Neural cell (in vitro differentiated cells): ENCODE results near the gene NOS1AP. TPM values are rescaled to one million over a fixed set of nuclear protein-coding genes. Genes with fewer than 3 reads are reported as not detected.
"Not testable (repeated sequence)": the region's sequence is repeated elsewhere in the genome, so short reads cannot be mapped to it uniquely, and the experiment has no call there.

ENCODE experiments used
- H2AFZ ChIP-seq: fragments of 200-600, 300-800 bp; sonication (generic), shearing (Covaris generic); 2 replicates; pipeline ENCODE4 v1.6.0; 2014; ENCODE audit warnings: low read depth, mild to moderate bottlenecking, antibody characterized with exemption, low read length, moderate library complexity
- H3F3A ChIP-seq: fragments of 200-600 bp; shearing (Covaris generic); 2 replicates; pipeline ENCODE4 v1.6.1; 2016; ENCODE audit warnings: mild to moderate bottlenecking, moderate library complexity, mixed read lengths, antibody characterized with exemption, low read length; ENCODE audit not compliant: insufficient read depth, poor library complexity, severe bottlenecking
- H3K27ac ChIP-seq: fragments of 200-600, 300-800 bp; sonication (generic), shearing (Covaris generic); 2 replicates; pipeline ENCODE4 v1.5.1; 2014; ENCODE audit warnings: mild to moderate bottlenecking, low read length, moderate library complexity
- H3K27me3 ChIP-seq: fragments of 300-800, 200-600 bp; sonication (generic), shearing (Covaris generic); 2 replicates; pipeline ENCODE4 v1.6.0; 2014; ENCODE audit warnings: mild to moderate bottlenecking, low read depth, low read length, moderate library complexity; ENCODE audit not compliant: insufficient read depth
- H3K36me3 ChIP-seq: fragments of 300-800, 200-600 bp; sonication (generic), shearing (Covaris generic); 2 replicates; pipeline ENCODE4 v1.5.1; 2014; ENCODE audit warnings: mild to moderate bottlenecking, antibody characterized with exemption, low read length, moderate library complexity; ENCODE audit not compliant: insufficient read depth
- H3K4me2 ChIP-seq: fragments of 300-800, 200-600 bp; sonication (generic), shearing (Covaris generic); 2 replicates; pipeline ENCODE4 v1.6.0; 2014; ENCODE audit warnings: mild to moderate bottlenecking, low read length
- H3K4me3 ChIP-seq: fragments of 300-800, 200-600 bp; sonication (generic), shearing (Covaris generic); 2 replicates; pipeline ENCODE4 v1.5.1; 2014; ENCODE audit warnings: mild to moderate bottlenecking, low read length, moderate library complexity
- H3K79me2 ChIP-seq: fragments of 200-600 bp; shearing (Covaris generic); replicated peaks from 2 replicates; pipeline ENCODE4 v1.6.0; 2014; ENCODE audit warnings: mild to moderate bottlenecking, low read length, moderate library complexity; ENCODE audit not compliant: insufficient read depth
- H3K9ac ChIP-seq: fragments of 300-800, 200-600 bp; sonication (generic), shearing (Covaris generic); 2 replicates; pipeline ENCODE4 v1.6.1; 2016; ENCODE audit warnings: mild to moderate bottlenecking, low read length, mixed read lengths
- H3K9me2 ChIP-seq: fragments of 200-600 bp; shearing (Covaris generic); 2 replicates; pipeline ENCODE4 v1.6.1; 2016; ENCODE audit warnings: mild to moderate bottlenecking, low read length, mixed read lengths; ENCODE audit not compliant: insufficient read depth
- H3K9me3 ChIP-seq: fragments of 200-600, 300-800 bp; sonication (generic), shearing (Covaris generic); 2 replicates; pipeline ENCODE4 v1.6.1; 2016; ENCODE audit warnings: mild to moderate bottlenecking, mixed run types, low read length, moderate library complexity, mixed read lengths
- H4K20me1 ChIP-seq: fragments of 200-600 bp; shearing (Covaris generic); 2 replicates; pipeline ENCODE4 v1.6.1; 2016; ENCODE audit warnings: mild to moderate bottlenecking, mixed run types; ENCODE audit not compliant: insufficient read depth
- EP300 ChIP-seq: fragments of 450-650 bp; conservative IDR thresholded peaks from 2 replicates; pipeline ENCODE4 v1.6.1; 2014; ENCODE audit warnings: antibody characterized with exemption, mild to moderate bottlenecking, moderate library complexity; ENCODE audit not compliant: poor library complexity, severe bottlenecking
- EZH2 ChIP-seq: fragments of 200-600, 300-800 bp; shearing (Covaris generic), sonication (generic); IDR thresholded peaks from 2 replicates; pipeline ENCODE4 v1.6.1; 2014; ENCODE audit warnings: antibody characterized with exemption, low read length, borderline replicate concordance, mild to moderate bottlenecking; ENCODE audit not compliant: insufficient read depth, poor library complexity, severe bottlenecking
- MXI1 ChIP-seq: fragments of 450-650 bp; conservative IDR thresholded peaks from 2 replicates; pipeline ENCODE4 v1.6.1; 2014; ENCODE audit warnings: antibody characterized with exemption, mild to moderate bottlenecking; ENCODE audit not compliant: poor library complexity, severe bottlenecking
- POLR2AphosphoS5 ChIP-seq: IDR thresholded peaks from 2 replicates; pipeline ENCODE4 v1.6.1; 2012
- RAD21 ChIP-seq: fragments of 450-650 bp; conservative IDR thresholded peaks from 2 replicates; pipeline ENCODE4 v1.6.1; 2014; ENCODE audit warnings: antibody characterized with exemption, mild to moderate bottlenecking, moderate library complexity
- REST ChIP-seq: IDR thresholded peaks from 2 replicates; pipeline ENCODE4 v1.6.1; 2012; ENCODE audit warnings: borderline replicate concordance
- SMC3 ChIP-seq: fragments of 450-650 bp; conservative IDR thresholded peaks from 2 replicates; pipeline ENCODE4 v1.6.1; 2014; ENCODE audit warnings: antibody characterized with exemption, mild to moderate bottlenecking, moderate library complexity; ENCODE audit not compliant: poor library complexity
- TAF1 ChIP-seq: IDR thresholded peaks from 2 replicates; pipeline ENCODE4 v1.6.1; 2012; ENCODE audit warnings: low read depth
- polyA plus RNA-seq: library from polyadenylated mRNA; depleted of rRNA; stranded (reverse); fragments of >200 nt; gene quantifications from 2 replicates; pipeline ENCODE4 v1.2.3, GENCODE V29; 2014
- TF ChIP-seq, protein P1 (sequence below): fragments of 450-650 bp; IDR thresholded peaks from 2 replicates; pipeline ENCODE4 v1.5.1; 2014; ENCODE audit warnings: antibody characterized with exemption, mild to moderate bottlenecking, moderate library complexity; ENCODE audit not compliant: poor library complexity, severe bottlenecking

The NOS1AP gene
- polyA plus RNA-seq, 1 donor from 2014 or later, result 5.3 TPM

- Histone ChIP-seq H3K4me3 (no peak overlapping the region), H2AFZ (no peak overlapping the region), H3K27me3 (no peaks in the 10 kb centered on the region), H3K36me3 (no peaks in the 10 kb centered on the region), H3K4me2 (no peak overlapping the region), H4K20me1 (no peaks in the 10 kb centered on the region), H3F3A (no peaks in the 10 kb centered on the region), H3K27ac (no peak overlapping the region), H3K9me2 (no peaks in the 10 kb centered on the region), H3K9me3 (no peaks in the 10 kb centered on the region), H3K9ac (no peak overlapping the region), H3K79me2 (no peaks in the 10 kb centered on the region)
- TF ChIP-seq TAF1 (no peak), SMC3 (no peak), REST (no peak), EP300 (no peak), EZH2 (no peak), RAD21 (no peak), MXI1 (no peak), POLR2AphosphoS5 (no peak)
- TF ChIP-seq, protein P1, sequence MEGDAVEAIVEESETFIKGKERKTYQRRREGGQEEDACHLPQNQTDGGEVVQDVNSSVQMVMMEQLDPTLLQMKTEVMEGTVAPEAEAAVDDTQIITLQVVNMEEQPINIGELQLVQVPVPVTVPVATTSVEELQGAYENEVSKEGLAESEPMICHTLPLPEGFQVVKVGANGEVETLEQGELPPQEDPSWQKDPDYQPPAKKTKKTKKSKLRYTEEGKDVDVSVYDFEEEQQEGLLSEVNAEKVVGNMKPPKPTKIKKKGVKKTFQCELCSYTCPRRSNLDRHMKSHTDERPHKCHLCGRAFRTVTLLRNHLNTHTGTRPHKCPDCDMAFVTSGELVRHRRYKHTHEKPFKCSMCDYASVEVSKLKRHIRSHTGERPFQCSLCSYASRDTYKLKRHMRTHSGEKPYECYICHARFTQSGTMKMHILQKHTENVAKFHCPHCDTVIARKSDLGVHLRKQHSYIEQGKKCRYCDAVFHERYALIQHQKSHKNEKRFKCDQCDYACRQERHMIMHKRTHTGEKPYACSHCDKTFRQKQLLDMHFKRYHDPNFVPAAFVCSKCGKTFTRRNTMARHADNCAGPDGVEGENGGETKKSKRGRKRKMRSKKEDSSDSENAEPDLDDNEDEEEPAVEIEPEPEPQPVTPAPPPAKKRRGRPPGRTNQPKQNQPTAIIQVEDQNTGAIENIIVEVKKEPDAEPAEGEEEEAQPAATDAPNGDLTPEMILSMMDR, result no peak
Measured at GRCh38 chr1:162046921-162047320, 22.6 kb upstream of the NOS1AP start.

- not testable (repeated sequence) for H3K27ac ChIP-seq, H3K79me2 ChIP-seq, H2AFZ ChIP-seq, H3K36me3 ChIP-seq, H3K4me3 ChIP-seq, H3K27me3 ChIP-seq, H3K9me2 ChIP-seq, H3K9ac ChIP-seq, H3K9me3 ChIP-seq, H3F3A ChIP-seq, H3K4me2 ChIP-seq, H4K20me1 ChIP-seq
Measured at GRCh38 chr1:162053949-162054348, 15.5 kb upstream of the NOS1AP start.

DNA sequence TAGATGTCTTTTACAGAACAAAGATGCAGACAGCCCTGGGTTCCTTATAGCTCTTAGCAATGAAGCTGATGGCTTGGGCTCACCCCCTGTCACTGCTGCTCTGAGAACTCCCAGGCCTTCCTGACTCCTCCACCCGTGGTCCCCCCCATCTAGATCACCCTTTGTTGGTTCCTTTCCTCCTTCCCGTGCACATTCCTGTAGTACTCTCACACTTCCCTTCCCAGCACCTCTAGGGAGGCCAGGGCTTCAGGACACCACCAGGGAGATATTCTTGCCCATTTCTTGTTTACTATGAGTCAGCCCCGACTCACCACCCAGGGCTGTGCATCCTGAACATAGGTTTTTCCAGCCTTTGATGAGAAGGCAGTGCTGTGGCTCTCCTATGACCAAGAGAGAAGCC, 14.4 kb upstream of the NOS1AP start:
- no peaks in the 10 kb centered on the region for H3K9me3 ChIP-seq
- H3K4me2 ChIP-seq, result no peak overlapping the region
- no peak overlapping the region for H2AFZ ChIP-seq
- H3K79me2 ChIP-seq, result no peaks in the 10 kb centered on the region
- no peaks in the 10 kb centered on the region for H3F3A ChIP-seq
- H3K9ac ChIP-seq, result no peak overlapping the region
- no peaks in the 10 kb centered on the region for H4K20me1 ChIP-seq
- H3K9me2 ChIP-seq, result no peaks in the 10 kb centered on the region
- H3K27ac ChIP-seq, result no peak overlapping the region
- no peaks in the 10 kb centered on the region for H3K36me3 ChIP-seq
- no peak overlapping the region for H3K4me3 ChIP-seq
- no peaks in the 10 kb centered on the region for H3K27me3 ChIP-seq
- TF ChIP-seq TAF1, result no peak
